Urothelium cell line (cell line): Measurements from ENCODE around the gene RFX8.

Experiments used
- DNase-seq: peaks from one replicate; pipeline ENCODE4 v3.0.0; 2011; ENCODE audit warnings: low spot score, mixed read lengths
- FAIRE-seq: peaks from 2 replicates; lab custom pipeline; 2011; peaks lifted over from hg19 to GRCh38; lab: Jason Lieb, UNC

The RFX8 gene

DNA sequence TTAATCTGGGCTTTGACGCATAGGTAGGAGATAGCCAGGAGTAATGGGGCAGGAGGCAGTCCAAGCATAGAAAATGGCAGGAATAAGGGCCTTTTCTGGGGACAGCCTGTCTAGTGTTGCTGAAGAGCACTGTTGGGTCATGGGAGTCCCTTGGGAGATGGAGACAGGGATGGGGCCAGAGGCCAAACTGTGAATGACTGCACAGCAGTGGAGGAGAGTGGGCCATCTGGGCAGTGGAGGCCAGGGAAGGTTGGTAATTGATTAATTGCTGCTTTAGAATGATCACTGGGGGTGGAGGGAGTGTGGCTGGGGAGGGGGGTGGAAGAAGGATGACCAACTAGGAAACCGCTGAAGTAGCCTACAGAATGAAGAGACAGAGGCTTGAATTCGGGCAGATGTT lies 59.0 kb downstream of the RFX8 start:
- DNase-seq (no peak), FAIRE-seq (no peak)

DNA sequence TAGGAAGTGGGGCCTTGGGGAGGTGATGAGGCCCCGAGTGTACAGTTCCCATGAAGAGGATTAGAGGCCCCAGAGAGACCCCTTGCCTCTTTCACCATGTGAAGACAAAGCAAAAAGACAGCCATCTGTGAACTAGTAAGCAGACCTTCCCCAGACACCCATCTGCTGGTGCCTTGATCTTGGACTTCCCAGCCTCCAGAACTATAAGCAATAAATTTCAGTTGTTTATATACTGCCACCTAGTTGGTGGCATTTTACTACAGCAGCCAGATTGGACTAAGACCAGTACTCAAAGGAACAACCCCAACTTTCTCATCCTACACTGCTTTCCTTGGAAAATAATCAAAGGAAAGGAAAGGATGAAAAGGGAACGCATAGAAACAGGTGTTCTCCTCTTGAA lies 59.7 kb downstream of the RFX8 start:
- DNase-seq = no peak
- no peak for FAIRE-seq

DNA sequence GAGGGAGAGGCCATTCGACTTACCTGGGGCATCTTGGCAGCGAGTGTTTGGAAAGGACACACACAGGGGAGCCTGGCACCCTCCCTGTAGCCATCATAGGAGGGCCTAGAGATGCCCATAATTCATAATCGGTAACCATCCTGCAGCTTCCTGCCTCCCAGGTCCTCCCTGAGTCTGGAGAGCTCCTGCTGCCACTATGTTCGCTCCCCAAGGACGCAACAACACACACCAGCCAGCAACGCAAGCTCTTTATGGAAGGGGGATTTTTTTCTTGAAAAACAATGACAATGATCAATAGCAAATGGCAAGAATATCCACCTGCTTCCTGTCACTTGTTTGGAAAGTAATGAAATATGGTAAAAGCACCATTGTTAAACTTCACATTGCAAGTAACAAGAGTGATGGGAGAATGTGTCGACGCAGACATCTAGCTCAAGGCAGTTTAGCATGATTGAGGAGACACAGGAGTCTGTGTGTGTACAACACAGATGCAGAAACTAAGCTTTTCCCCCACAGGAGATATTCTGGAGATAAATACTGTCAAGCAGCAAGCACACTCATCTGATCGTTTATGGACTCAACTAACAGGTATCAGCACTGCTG lies 62.7 kb downstream of the RFX8 start:
- FAIRE-seq = no peak
- DNase-seq = no peak

DNA sequence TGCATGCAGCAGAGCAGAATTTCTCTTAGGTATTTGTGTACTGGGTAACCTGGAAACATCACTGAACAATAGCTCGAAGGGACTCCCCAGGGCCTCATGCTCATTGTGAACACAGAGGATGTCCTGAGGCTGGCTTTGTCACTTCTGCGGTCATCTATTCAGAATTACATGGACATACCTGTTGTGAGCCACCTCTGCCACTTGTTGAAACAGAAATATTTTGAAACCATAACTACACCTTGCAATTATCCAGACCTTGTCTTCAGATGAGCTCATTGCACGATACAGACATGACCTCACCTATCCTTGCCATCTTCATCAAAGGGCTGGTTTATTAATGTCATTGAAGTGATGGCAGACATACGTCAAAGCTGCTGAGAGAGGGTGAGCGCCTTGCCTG lies 64.2 kb downstream of the RFX8 start:
- DNase-seq (no peak), FAIRE-seq (no peak)

DNA sequence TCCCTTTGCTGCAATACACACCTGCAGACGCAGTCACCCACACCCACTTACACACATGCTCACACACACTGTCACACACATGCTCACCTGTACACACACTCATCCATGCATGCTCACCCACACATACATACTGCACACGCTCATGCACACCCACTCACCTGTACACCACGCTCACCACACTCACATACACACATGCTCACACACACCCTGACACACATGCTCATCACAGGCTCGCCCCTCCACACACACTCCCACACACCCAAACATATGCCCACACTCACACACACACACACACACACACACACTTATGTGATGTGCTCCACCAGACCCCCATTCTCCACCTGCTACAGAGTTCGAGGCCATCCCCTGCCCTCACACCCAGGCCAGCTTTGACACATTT lies 64.8 kb downstream of the RFX8 start:
- peak; percentile 95 for FAIRE-seq
- no peak for DNase-seq

DNA sequence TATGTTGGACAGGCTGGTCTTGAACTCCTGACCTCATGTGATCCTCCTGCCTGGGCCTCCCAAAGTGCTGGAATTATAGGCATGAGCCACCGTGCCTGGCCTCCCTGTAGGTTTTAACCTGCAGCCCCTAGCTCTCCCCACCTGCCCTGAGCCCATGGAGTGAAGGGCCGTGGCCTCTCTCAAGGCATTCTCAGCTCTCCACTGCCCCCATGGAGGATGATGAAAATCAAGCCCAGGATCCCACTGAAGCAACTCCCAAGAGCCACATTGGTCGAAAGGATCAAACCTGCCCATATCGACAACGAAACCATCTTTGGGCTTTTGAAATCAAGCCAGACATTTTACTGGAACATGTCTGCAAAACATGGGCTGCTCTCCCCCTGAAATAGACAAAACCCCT lies 65.2 kb downstream of the RFX8 start:
- no peak for FAIRE-seq
- no peak for DNase-seq

DNA sequence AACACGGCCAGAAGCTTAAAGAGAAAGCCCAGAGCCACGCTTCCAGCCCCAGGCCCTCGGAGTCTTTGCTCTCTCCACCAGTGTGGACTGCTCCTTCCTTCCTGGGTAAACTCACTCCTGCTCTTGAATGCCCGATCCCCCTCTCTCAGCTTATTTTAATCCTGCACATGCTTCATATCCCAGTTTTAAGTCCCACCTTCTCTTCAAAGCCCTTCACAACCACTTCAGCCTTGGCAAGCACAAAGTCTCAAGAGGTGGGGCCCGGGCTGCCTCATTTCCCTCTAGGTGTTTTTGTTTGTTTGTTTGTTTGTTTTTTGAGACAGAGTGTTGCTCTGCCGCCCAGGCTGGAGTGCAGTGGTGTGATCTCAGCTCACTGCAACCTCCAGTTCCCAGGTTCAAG lies 66.0 kb downstream of the RFX8 start:
- DNase-seq (no peak), FAIRE-seq (no peak)

DNA sequence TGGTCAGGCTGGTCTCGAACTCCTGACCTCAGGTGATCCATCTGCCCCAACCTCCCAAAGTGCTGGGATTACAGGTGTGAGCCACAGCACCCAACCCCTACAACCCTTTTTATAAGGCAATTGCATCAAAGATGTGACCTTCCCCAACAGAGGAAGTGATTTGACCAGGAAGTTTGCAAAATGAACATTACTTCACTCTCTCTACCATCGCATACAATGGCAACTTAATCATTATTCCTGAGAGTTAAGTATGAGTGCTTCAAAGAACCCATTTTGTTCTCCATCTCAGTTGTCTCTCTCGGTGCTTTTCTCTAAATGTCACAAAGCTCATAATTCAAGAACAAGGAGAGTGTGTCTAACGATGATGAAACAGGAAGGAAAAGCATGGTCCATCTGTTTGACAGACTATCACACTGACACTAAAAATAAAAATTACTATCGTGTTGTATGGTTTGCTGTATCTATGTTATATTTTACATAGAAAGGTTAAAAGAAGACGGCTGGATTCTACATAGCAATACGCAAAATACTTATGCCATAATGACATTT lies 69.5 kb downstream of the RFX8 start:
- no peak for DNase-seq
- no peak for FAIRE-seq

DNA sequence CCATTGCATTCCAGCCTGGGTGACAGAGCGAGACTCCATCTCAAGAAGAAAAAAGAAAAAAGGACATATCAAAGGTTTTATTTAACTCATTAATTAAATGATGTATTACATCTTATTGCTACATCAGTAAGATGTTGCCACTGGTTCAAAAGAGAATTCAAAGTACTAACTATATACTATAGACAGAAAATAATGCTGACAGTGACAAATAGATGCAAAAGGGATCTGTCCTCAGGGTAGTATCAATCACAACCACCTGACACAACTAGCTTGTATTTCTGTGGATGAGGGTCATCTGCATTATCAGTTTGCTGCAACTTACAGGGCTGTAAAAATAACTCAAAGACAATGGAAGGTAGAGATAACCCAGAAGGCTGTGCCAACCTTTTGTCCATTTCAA lies 71.2 kb downstream of the RFX8 start:
- DNase-seq (no peak), FAIRE-seq (no peak)

DNA sequence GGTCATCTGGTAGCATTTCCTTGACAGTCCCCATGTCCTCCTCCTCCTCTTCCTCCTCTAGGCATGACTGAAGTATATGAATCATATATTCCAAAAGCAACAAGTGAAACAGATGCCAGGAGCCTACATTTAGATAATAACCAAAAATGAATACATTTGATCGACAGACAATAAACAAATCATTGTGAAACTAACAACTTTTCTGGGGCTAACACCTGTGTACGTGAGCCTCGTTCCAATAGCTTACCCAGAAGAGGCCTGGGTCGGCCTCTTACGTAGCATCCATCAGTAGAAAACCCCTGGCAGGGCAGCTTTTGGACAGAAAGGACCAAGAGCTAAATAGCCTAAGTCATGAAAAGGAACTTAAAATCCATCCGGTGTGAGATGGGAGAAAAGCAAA lies 72.3 kb downstream of the RFX8 start:
- no peak for FAIRE-seq
- no peak for DNase-seq

DNA sequence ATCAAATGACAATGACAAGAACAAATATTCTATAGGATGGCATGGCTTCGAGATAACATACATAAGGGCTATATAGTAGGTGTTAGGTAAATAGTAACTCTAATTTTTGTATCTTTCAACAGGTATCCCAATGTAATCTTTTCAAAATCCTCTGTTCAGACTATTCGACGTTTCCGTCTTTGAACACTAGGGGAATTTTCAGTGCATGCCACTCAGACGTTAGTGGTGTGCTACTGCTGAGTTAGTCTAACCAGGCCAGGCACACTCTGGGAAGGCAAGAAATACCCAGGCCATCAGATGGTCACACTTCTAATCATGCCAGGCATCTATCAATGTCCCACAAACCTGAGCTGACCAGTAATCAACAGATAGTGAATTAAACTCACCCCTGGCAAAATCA lies 73.0 kb downstream of the RFX8 start:
- FAIRE-seq (no peak), DNase-seq (no peak)

DNA sequence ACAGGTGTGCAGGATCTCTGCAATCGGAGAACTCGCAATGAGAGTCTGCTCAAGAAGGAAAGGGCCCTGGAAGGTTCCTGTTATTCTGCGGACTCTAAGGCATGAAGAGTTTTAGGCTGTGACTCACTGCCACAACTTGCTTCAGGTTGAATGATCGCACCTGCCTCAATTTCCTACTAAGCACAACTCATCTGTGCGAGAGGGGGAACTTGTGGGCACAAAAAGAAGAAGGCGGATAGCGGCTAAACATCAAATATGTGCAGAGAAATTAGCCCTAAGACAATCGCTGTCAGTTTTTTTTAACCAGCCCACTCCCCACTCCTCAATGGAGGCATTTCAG lies 73.6 kb downstream of the RFX8 start:
- FAIRE-seq (no peak), DNase-seq (no peak)

DNA sequence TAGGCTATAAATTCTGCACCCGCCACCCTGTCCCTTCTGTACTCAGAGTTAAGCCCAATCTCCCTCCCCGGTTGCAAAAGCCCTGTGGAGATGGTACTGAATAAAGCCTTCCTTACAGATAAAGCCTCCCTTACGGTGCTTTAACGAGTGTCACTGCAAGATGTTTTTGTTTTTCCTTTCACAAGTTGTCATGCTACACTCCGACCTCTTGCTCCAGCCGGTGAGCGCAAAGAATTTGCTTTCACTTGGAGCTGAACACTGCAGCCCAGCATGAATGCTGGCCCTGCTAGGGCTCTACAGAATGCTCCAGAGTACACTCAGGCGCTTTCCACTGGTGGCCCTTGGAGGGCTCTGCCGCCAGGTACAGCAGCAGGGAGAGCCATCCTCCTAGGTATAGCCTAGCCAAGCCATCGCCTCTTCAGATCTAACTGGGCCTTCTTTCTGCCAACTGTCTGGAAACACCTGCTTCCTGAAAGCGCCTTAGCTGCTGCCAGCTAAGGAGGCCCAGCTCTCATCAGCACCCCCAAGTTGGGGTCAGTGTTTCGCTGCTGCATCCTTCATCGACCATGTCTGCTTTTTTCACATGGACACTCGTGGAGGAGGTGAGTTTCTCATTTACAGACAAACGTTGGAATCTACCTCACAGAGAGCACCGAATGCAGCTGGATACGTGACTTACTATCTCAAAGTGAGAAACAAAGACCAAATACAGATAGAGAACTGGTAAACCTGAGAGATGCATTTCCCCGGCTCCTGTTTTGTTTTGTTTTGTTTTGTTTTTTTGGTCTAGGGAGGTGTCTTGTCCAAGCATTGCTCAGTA lies 74.2 kb downstream of the RFX8 start:
- FAIRE-seq (no peak), DNase-seq (no peak)

DNA sequence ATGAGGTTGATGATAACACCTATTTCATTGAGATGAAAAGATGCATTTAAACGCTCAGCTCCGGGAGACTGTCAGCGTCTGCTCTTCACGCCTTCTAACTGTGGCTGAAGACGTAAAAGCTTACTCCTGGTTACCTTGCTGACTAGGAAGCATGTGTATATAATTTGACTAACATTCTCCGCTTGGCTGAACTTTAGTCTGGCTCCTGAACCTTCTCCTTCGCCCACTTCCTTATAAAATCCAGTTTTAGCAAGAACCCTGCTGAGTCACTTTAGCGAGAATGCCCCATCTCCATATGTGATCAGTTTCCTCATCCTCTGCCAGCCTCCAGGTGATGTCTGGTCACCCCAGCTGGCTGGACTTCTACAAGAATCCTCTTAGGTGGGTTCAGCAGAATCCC lies 74.9 kb downstream of the RFX8 start:
- FAIRE-seq = no peak
- no peak for DNase-seq

DNA sequence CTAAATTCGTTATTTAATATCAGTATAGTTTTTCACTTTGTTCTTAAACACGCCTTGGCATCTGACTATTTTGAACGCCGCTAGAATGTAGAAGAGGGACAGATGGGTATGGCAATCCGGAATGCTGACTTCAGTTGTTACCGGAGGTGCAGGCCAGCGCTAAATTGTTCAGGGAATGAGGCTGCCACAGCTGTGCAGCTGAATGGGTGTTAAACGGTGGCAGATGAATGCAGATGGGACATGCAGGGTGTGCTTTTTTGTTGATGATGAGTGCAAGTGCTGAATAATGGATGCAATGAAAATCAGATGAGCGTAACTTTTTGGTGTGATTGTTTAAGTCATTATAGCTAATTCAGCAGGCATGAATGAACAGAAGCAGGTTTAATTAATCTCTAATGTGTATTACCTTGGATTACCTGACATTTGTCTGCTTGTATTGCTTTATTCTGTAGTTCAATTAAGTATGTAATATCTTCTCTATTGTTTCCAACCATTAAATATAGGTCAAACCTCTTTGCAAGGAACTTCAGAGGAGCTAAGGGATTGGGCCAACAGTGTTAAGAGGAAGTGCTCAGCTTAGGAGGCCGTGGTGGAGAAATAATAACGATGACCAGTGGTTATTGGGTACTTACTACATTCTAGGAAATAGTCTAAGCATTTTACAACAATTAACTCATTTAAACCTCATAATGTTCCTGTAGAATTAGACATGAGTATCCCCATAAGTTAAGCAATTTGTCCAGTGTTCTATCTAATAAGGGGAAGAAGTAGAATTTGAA lies 75.7 kb downstream of the RFX8 start:
- FAIRE-seq = no peak
- DNase-seq = no peak

DNA sequence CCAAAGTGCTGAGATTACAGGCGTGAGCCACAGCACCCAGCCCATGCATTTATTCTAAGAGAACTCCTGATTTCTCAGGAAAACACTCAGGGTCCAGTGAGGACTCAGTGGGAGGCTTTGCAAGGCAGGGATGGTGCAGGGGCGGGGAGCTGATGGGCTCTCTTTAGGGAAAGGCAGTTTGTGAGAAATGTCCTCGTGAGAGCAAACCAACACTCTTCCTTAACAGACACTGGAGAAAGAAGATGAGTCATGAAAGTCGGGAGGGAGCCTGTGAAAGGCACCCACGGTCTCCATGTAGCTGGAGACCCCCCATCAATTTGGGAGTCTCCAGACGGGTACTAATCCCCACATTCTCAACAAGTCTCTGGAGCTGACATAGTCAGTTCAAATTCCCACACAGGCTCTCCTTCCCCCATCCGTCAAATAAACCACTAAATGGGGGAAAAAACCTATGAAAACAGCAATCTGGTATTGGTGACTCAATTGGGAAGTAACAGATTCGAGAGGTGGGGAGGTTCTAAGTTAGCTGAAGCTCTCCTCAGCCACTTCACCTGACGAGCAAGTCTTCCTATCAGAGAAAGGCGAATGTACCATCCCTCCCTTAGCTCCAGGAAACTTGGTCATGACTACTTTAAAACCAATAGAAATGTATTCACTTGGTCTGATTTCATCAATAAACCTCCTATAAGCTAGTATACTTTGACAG lies 76.6 kb downstream of the RFX8 start:
- FAIRE-seq = no peak
- no peak for DNase-seq

DNA sequence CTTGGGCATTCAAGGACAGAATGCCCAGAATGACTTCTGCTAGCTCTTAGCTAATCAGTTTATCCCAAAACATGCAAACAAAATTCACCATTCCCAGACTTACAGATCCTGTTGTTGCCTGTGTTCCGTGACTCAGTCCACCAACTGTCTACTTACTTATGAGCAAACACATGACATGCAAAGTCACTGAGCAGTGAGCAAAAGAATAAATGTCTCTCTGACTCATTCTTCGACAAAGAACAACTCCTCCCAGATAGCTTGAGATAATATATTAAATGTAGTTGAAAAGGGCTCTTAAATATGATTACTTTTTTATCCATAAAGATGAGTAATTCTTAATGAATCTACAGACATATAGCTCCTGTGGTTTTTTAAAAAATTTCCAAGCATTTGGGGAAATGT lies 78.6 kb downstream of the RFX8 start:
- peak; percentile 73 for DNase-seq
- no peak for FAIRE-seq

DNA sequence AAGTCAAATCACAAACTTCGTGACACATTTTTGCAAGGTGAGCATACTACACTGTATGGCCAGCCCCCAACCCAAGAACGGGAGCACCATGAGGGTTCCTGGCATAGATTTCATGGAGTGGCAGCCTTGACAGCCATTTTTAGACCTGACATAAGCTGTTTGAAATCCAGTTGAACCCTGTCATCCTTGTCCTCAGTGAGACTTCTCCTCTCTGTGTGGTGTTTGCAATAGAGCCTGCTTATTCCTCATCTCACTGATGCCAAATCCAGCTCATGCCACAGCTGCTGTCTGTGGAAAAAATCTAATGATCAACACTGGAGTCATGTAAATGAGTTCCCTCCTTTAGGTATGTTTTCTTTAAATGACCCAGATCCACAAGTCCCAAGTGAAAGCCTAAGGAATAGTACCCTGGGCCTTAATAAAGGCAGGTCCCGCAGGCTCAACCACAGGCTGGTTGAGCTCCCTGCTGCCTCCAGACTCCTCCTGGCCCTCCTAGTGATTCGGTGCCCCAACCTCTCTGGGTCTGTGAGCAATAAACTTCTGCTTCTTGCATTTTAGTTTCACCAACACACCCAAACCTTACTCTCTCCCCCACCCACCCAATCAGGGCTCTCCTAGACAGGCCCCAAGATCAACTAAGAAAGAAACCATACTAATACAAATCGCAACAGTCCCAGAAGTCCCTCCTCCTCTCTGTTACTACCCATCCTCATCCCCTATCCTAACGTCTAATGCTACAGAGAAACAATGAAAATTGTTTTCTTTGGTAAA lies 79.2 kb downstream of the RFX8 start:
- FAIRE-seq (no peak), DNase-seq (no peak)

DNA sequence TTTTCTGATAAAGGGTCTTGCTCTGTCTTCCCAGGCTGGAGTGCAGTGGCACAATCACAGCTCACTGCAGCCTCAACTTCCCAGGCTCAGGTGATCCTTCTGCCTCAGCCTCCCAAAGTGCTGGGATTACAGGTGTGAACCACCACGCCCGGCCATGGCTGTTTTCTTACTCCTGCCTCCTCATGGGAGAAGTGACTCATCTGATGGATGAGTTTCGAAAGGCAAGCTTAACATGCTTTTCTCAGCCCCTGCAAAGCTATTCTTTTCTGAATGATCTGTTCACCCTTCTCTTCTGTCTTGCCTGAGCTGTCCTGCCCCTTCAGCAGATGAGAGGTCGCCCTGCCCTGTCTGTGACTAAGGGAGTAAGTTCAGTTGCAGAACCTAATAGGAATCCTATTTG lies 86.7 kb downstream of the RFX8 start:
- FAIRE-seq = no peak
- DNase-seq = no peak

DNA sequence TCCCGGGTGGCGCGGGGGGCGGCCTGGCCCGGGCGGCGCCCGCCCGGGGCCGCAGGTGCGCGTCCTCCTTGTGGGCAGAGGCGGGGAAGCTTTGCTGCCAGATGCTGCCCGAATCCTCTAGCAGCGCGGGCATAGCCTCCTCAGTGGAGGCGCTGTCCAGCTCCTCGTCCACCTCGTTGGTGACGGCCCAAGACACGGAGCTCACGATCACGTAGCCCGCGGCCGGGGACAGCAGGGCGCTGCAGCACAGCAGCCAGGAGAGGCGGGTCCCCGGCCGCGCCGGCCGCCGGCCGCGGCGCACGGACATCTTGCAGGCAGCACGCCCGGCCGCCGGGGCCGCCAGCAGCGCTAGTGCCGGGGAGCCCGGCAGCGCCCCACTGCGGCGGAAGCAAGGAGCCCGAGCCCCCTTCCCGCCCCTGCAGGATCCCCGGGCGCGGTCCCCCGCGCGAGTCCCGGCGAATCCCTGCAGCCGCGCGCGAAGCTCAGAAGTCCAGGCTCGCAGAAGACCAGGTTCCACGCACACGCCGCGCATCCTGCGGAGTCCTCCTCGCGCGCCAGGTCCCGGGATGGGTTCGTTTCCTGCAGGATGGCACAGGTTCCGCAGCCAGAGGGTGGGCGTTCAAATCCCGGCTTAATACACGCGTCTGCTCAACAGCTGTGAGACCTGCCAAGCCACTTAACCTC lies 87.6 kb downstream of the RFX8 start, which contains the start of gene CREG2:
Gene CREG2 (minus strand): TSS at position 353 of the 684 bp plus-strand sequence. CDS start 46 bp downstream, at position 307.
- DNase-seq = peak; percentile 90
- FAIRE-seq = no peak
